Measurements from ENCODE around the gene CITED1.
A peak's percentile ranks its signal among the peaks of the same experiment; 100 is the strongest.

Gene CITED1

GRCh38 chrX:72308566-72309296 lies 3.0 kb upstream of the CITED1 start:
- DNase-seq: no peak

GRCh38 chrX:72308209-72308565 lies 2.5 kb upstream of the CITED1 start:
- no peak for DNase-seq

GRCh38 chrX:72307646-72308051 lies 1.9 kb upstream of the CITED1 start:
- DNase-seq: no peak

GRCh38 chrX:72306851-72307645 lies 1.3 kb upstream of the CITED1 start:
- DNase-seq: peak; percentile 44

- no peak for DNase-seq
Observed at GRCh38 chrX:72306085-72306801, 529 bp upstream of the CITED1 start.

- no peak for DNase-seq
Observed at GRCh38 chrX:72304877-72305276, 837 bp downstream of the CITED1 start.

GRCh38 chrX:72301781-72302180 lies 3.9 kb downstream of the CITED1 start:
- DNase-seq: no peak

- no peak for DNase-seq
Observed at GRCh38 chrX:72299891-72300630, 5.7 kb downstream of the CITED1 start.

- DNase-seq: no peak
Observed at GRCh38 chrX:72297953-72298730, 7.6 kb downstream of the CITED1 start.

- DNase-seq: no peak
Observed at GRCh38 chrX:72296991-72297390, 8.7 kb downstream of the CITED1 start.

GRCh38 chrX:72295745-72296144 lies 10.0 kb downstream of the CITED1 start:
- DNase-seq: no peak

- DNase-seq: no peak
Observed at GRCh38 chrX:72294497-72294896, 11.2 kb downstream of the CITED1 start.

- DNase-seq: no peak
Observed at GRCh38 chrX:72282302-72282701, 23.4 kb downstream of the CITED1 start.

- no peak for DNase-seq
Observed at GRCh38 chrX:72280321-72280845, 25.3 kb downstream of the CITED1 start.

- no peak for DNase-seq
Observed at GRCh38 chrX:72276478-72276953, 29.2 kb downstream of the CITED1 start.

- no peak for DNase-seq
Observed at GRCh38 chrX:72274526-72274925, 31.2 kb downstream of the CITED1 start.

- DNase-seq: no peak
Observed at GRCh38 chrX:72273718-72274117, 32.0 kb downstream of the CITED1 start.

GRCh38 chrX:72272868-72273267 lies 32.8 kb downstream of the CITED1 start:
- DNase-seq: no peak

- no peak for DNase-seq
Observed at GRCh38 chrX:72271812-72272211, 33.9 kb downstream of the CITED1 start.

- no peak for DNase-seq
Observed at GRCh38 chrX:72271091-72271788, 34.5 kb downstream of the CITED1 start.

- DNase-seq: no peak
Observed at GRCh38 chrX:72270316-72270866, 35.3 kb downstream of the CITED1 start.
